Activated CD4-positive, alpha-beta memory T cell treated with anti-CD3 and anti-CD28 coated beads, Interleukin-2, amount 10 ng/mL, durations not matched to agents 7 days and 5 days (primary cell): ENCODE data around the gene LAIR1. TPM values are rescaled to one million over a fixed set of nuclear protein-coding genes. Genes with fewer than 3 reads are reported as not detected.

Source experiments
- CTCF ChIA-PET: fragments of 350-600 bp; sonication (Branson Sonifier 250); formaldehyde crosslinking; loops from one replicate; lab custom pipeline; 2021; ENCODE audit warnings: antibody characterized with exemption, inconsistent platforms; lab: Charles Lee
- POLR2A ChIA-PET: fragments of 350-600 bp; sonication (Branson Sonifier 250); formaldehyde crosslinking; loops from one replicate; lab custom pipeline; 2021; ENCODE audit warnings: antibody characterized with exemption; lab: Charles Lee
- DNase-seq: peaks from one replicate; pipeline ENCODE4 v3.0.0-alpha.2; 2020
- H3K27ac Mint-ChIP-seq: one replicate; pipeline ENCODE4 v1.8.0; 2021; ENCODE audit warnings: mild to moderate bottlenecking, mixed read lengths
- H3K27me3 Mint-ChIP-seq: one replicate; pipeline ENCODE4 v1.8.0; 2021; ENCODE audit warnings: mixed read lengths
- H3K36me3 Mint-ChIP-seq: one replicate; pipeline ENCODE4 v1.8.0; 2021; ENCODE audit warnings: low read depth, mixed read lengths
- H3K4me1 Mint-ChIP-seq: one replicate; pipeline ENCODE4 v1.8.0; 2021; ENCODE audit warnings: mixed read lengths
- H3K4me3 Mint-ChIP-seq: one replicate; pipeline ENCODE4 v1.8.0; 2021; ENCODE audit warnings: mild to moderate bottlenecking, mixed read lengths
- H3K9me3 Mint-ChIP-seq: one replicate; pipeline ENCODE4 v1.8.0; 2021; ENCODE audit warnings: mixed read lengths
- total RNA-seq, 2 experiments: library from RNA; stranded (reverse); gene quantifications; one replicate each; pipeline ENCODE4 v1.2.3, GENCODE V29; 2021

Gene LAIR1, protein sequence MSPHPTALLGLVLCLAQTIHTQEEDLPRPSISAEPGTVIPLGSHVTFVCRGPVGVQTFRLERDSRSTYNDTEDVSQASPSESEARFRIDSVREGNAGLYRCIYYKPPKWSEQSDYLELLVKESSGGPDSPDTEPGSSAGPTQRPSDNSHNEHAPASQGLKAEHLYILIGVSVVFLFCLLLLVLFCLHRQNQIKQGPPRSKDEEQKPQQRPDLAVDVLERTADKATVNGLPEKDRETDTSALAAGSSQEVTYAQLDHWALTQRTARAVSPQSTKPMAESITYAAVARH
- total RNA-seq: 10 to 100 TPM; 56.6 to 59.0 TPM

DNA sequence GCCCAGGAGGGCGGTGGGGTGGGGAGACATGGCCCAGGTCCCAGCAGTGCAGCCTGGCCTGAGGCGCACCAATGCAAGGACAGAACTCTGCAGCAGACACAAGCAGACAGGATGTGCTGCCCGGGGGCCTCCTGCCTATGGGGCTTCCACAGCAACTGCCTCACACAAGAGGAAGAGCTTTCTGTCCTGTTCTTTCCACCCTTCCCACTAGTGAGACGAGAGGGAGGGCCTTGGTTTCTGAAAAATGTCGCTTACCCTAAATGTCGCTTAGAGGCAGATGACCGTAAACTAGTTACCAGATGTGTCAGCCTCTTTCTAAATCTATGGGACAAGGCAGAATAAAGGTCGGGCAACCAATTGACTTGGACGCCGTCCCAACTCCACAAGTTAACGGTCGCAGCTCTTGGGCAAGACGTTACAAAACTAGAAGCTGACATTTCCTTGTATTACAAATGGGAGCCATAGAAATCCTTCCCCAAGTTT lies at the start of gene LAIR1:
LAIR1 (minus strand) TSS at position 157 of the 483 bp plus-strand sequence; CDS start at position 30, 127 bp downstream.
- Mint-ChIP-seq H3K27me3 (peaks cover 18% of the 10 kb centered on the region), H3K4me3 (peak within 1 kb of the TSS; percentile 87), H3K4me1 (peaks cover 72% of the 10 kb centered on the region), H3K36me3 (peaks cover 49% of the 10 kb centered on the region), H3K27ac (peak within 1 kb of the TSS; percentile 82), H3K9me3 (no peaks in the 10 kb centered on the region)
- CTCF ChIA-PET: interaction anchor here (0.8 to 1.6 kb wide), 3 partner anchors 21 to 196 kb away, joined by 3 to 11 read pairs (median 3); no protein-coding TSS in a partner anchor
- POLR2A ChIA-PET: interaction anchor here (0.6 to 4.3 kb wide), 5 partner anchors 12 to 26 kb away, joined by 3 to 38 read pairs (median 4); no protein-coding TSS in a partner anchor
- DNase-seq: peak; percentile 66

DNA sequence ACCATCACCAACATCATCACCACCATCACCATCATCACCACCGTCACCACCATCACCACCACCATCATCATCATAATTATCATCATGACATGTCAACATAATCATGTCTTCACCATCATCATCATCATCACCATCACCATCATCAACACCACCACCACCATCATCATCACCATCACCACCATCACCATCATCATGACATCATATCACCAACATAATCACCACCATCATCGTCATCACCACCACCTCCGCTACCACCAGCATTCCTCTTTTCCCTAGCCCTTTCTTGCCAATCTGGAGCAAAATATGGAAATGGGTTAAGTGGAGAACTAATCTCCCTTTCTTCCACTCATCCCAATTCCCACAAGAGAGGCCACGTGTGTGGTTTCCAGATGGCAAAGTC lies 49.4 kb upstream of the LAIR1 start:
- Mint-ChIP-seq H3K4me1 (peaks cover 19% of the 10 kb centered on the region), H3K4me3 (no peak overlapping the region), H3K27me3 (peaks cover 35% of the 10 kb centered on the region), H3K36me3 (peaks cover 13% of the 10 kb centered on the region), H3K27ac (peak overlapping the region; percentile 57), H3K9me3 (peaks cover 18% of the 10 kb centered on the region)
- DNase-seq: no peak
- POLR2A ChIA-PET: no interaction called here
- CTCF ChIA-PET: no interaction called here

DNA sequence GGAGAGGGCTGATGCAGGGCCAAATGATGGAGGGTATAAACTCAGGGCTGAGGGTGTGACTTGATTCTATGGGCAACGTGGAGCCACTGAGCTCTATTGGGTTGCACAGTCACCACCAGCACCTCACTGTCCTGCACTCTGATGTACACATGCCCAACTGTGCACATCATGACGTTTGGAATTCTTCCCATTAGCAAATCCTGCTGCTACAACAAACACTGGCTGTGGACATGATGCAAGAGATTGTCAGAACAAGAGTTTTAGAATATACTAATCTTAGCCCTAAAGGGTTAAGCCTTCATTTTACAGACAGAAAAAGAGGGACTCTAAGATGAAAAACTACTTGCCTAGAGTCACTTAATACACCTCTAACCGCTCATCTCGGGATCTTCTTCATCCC lies 48.1 kb upstream of the LAIR1 start:
- Mint-ChIP-seq H3K4me3 (no peak overlapping the region), H3K4me1 (peaks cover 13% of the 10 kb centered on the region), H3K27ac (no peak overlapping the region), H3K36me3 (peaks cover 16% of the 10 kb centered on the region), H3K27me3 (peaks cover 35% of the 10 kb centered on the region), H3K9me3 (peaks cover 25% of the 10 kb centered on the region)
- POLR2A ChIA-PET: no interaction called here
- CTCF ChIA-PET: no interaction called here
- no peak for DNase-seq

DNA sequence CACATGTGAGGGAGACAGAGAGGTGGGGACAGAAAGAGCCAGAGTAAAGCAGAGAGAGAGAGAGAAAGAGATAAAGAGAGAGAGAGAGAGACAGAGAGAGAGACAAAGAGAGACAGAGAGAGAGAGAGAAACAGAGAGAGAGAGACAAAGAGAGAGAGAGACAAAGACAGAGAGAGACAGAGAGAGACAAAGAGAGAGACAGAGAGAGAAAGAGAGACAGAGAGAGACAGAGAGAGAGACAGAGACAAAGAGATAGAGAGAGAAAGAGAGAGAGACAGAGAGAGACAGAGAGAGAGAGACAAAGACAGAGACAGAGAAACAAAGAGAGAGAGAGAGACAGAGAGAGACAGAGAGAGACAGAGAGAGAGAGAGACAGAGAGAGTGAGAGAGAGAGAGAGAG lies 46.3 kb upstream of the LAIR1 start:
- peaks cover 4% of the 10 kb centered on the region for H3K4me1 Mint-ChIP-seq
- no peak overlapping the region for H3K27ac Mint-ChIP-seq

DNA sequence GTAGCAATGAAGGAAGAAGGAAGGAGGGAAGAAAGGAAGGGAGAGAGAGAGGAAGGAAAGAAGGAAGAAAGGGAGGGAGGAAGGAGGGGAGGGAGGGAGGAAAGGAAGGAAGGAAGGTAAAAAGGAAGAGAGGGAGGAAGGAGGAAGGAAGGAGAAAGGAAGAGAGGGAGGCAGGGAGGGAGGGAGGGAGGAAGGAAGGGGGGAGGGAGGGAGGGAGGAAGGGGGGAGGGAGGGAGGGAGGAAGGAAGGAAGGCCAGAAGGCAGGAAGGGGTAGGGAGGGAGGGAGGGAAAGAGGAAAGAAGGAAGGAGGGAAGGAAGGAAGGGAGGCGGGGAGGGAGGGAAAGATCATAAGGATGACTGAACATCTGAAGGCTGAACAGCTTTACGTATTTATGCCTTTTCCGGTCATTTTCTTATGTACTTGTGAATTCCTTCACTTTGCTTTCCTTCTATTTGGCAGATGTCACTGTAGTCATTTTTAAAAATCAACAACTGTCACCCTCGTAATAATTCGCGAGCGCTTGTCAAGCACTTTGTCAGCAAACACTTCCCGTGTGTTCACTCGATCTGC lies 43.8 kb upstream of the LAIR1 start:
- ChIA-PET CTCF (no interaction called here), POLR2A (no interaction called here)
- no peak for DNase-seq
- H3K4me3 Mint-ChIP-seq: no peak overlapping the region
- peak overlapping the region; percentile 40 for H3K27ac Mint-ChIP-seq
- H3K27me3 Mint-ChIP-seq: peaks cover 8% of the 10 kb centered on the region
- H3K9me3 Mint-ChIP-seq: peaks cover 17% of the 10 kb centered on the region
- no peaks in the 10 kb centered on the region for H3K4me1 Mint-ChIP-seq
- peaks cover 11% of the 10 kb centered on the region for H3K36me3 Mint-ChIP-seq

More for the DNA sequence above, 46.3 kb upstream of the LAIR1 start:
- H3K9me3 Mint-ChIP-seq: peaks cover 27% of the 10 kb centered on the region
- DNase-seq: no peak
- H3K27me3 Mint-ChIP-seq: peaks cover 24% of the 10 kb centered on the region
- H3K4me3 Mint-ChIP-seq: no peak overlapping the region
- H3K36me3 Mint-ChIP-seq: peaks cover 16% of the 10 kb centered on the region
- CTCF ChIA-PET: no interaction called here
- POLR2A ChIA-PET: no interaction called here

DNA sequence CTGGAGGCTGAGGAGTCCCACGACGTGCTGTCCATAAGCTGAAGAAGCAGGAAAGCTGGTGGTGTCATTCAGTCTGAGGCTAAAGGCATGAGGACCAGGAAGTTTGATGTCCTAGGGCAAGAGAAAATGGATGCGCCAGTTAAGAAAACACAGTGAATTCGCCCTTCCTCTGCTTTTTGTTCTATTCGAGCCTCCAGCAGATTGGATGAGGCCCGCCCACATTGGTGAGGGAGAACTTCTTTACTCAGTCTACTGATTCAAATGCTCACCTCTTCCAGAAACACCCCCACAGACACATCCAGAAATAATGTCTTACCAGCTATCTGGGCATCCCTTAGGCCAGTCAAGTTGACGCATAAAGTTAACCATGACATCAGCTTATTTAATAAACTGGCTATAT lies 43.0 kb upstream of the LAIR1 start:
- DNase-seq: no peak
- peak overlapping the region; percentile 40 for H3K27ac Mint-ChIP-seq
- POLR2A ChIA-PET: no interaction called here
- CTCF ChIA-PET: no interaction called here
- no peak overlapping the region for H3K4me3 Mint-ChIP-seq
- peaks cover 7% of the 10 kb centered on the region for H3K27me3 Mint-ChIP-seq
- H3K4me1 Mint-ChIP-seq: no peaks in the 10 kb centered on the region
- peaks cover 15% of the 10 kb centered on the region for H3K9me3 Mint-ChIP-seq
- H3K36me3 Mint-ChIP-seq: peaks cover 9% of the 10 kb centered on the region

DNA sequence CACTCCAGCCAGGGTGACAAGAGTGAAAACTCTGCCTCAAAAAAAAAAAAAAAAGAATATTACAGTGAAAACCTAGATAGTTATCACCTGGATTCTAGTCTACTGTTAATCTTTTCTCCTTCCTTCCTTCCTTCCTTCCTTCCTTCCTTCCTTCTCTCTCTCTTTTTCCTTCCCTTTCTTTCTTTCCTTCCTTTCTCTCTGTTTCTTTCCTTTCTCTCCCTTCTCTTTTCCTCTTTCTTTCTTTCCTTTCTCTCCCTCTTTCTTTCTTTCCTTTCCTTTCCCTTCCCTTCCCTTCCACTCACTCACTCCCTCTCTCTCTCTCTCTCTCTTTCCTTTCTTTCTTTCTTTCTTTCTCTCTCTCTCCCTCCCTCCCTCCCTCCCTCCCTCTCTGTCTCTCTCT lies 40.9 kb upstream of the LAIR1 start:
- Mint-ChIP-seq H3K36me3 (peaks cover 9% of the 10 kb centered on the region), H3K4me3 (no peak overlapping the region), H3K27ac (no peak overlapping the region), H3K27me3 (peaks cover 4% of the 10 kb centered on the region), H3K4me1 (no peaks in the 10 kb centered on the region), H3K9me3 (peaks cover 15% of the 10 kb centered on the region)
- ChIA-PET POLR2A (no interaction called here), CTCF (interaction anchor here (0.6 kb wide), 1 partner anchor 75 kb away, joined by 4 read pairs; no protein-coding TSS in a partner anchor)
- no peak for DNase-seq

DNA sequence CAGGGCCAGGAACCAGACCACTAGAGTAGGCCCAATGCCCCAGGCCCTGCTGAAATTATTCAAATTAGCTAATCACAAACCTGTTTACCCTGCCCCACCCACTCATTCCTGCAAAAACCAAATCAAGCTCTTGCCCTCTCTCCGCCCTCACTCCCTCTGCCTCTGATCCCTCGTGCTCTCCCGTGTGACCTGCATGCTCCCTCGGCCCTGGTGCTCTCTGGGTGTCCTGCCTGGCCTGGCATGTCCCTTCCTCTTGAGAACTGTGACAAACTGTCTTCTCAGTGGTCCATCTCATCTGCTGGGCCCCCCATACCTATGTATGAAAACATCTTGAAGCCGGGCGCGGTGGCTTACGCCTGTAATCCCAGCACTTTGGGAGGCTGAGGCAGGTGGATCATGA lies 38.3 kb upstream of the LAIR1 start:
- DNase-seq: no peak
- H3K4me1 Mint-ChIP-seq: no peaks in the 10 kb centered on the region
- H3K27ac Mint-ChIP-seq: no peak overlapping the region
- peaks cover 6% of the 10 kb centered on the region for H3K36me3 Mint-ChIP-seq
- H3K9me3 Mint-ChIP-seq: peaks cover 8% of the 10 kb centered on the region
- no peak overlapping the region for H3K4me3 Mint-ChIP-seq
- peaks cover 4% of the 10 kb centered on the region for H3K27me3 Mint-ChIP-seq
- ChIA-PET POLR2A (no interaction called here), CTCF (interaction anchor here (0.8 kb wide), 1 partner anchor 13 kb away, joined by 3 read pairs; no protein-coding TSS in a partner anchor)

DNA sequence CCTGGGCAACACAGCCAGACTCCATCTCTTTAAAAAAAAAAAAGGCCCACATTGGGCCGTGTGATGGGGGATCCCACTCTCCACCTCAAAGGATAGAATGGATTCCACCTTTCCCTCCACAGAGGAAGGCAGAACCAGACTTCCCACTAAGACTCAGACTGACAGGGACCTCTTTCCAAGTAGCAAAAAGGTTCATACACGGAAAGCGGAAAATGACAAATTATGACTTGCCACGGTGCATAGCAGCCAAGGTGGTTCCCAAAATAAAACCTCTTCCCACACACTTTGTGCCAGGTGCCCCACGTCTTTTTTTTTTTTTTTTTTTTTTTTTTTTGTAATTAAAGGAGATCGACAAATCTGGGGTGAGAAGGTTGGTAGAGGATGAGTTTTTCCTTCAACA lies 36.2 kb upstream of the LAIR1 start:
- Mint-ChIP-seq H3K4me3 (no peak overlapping the region), H3K27ac (no peak overlapping the region), H3K9me3 (no peaks in the 10 kb centered on the region), H3K36me3 (no peaks in the 10 kb centered on the region), H3K4me1 (no peaks in the 10 kb centered on the region), H3K27me3 (peaks cover 4% of the 10 kb centered on the region)
- ChIA-PET CTCF (no interaction called here), POLR2A (no interaction called here)
- no peak for DNase-seq

DNA sequence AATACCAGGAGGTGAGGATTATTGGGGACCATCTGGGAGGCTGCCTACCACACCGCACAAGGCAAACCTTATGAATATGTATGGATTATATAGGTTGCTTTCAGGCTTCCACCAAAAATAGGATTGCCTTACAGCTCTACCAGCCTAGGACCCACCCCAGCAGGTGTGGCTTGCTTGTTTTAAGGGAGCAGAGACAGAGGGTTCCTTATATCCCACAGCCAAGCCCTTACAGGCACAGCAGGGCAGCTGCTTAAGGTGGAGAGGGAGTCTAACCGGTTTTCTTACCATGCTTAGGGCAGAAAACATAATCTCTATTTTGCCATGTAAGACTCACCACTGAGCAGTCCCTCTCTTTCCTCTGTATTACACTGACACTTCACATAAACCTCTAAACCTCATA lies 34.5 kb upstream of the LAIR1 start:
- H3K4me3 Mint-ChIP-seq: no peak overlapping the region

DNA sequence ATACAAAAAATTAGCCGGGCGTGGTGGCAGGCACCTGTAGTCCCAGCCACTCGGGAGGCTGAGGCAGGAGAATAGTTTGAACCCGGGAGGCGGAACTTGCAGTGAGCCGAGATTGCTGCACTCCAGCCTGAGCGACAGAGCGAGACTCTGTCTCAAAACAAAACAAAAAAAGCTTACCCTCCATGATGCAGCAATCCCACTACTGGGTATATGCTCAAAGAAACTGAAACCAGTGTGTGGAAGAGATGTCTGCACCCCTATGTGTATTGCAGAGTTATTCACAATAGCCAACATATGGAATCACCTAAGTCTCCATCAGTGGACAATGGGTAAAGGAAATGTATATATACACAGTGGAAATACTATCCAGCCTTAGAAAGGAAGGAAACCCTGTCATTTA lies 31.0 kb upstream of the LAIR1 start:
- Mint-ChIP-seq H3K36me3 (no peaks in the 10 kb centered on the region), H3K4me3 (no peak overlapping the region), H3K27ac (no peak overlapping the region), H3K27me3 (peaks cover 13% of the 10 kb centered on the region), H3K9me3 (no peaks in the 10 kb centered on the region), H3K4me1 (peaks cover 6% of the 10 kb centered on the region)
- DNase-seq: no peak
- POLR2A ChIA-PET: no interaction called here
- CTCF ChIA-PET: no interaction called here

More for the DNA sequence above, 34.5 kb upstream of the LAIR1 start:
- ChIA-PET CTCF (interaction anchor here (0.6 kb wide), 1 partner anchor 63 kb away, joined by 3 read pairs; no protein-coding TSS in a partner anchor), POLR2A (no interaction called here)
- Mint-ChIP-seq H3K36me3 (no peaks in the 10 kb centered on the region), H3K27me3 (peaks cover 4% of the 10 kb centered on the region), H3K9me3 (no peaks in the 10 kb centered on the region), H3K27ac (no peak overlapping the region), H3K4me1 (no peaks in the 10 kb centered on the region)
- DNase-seq: no peak

DNA sequence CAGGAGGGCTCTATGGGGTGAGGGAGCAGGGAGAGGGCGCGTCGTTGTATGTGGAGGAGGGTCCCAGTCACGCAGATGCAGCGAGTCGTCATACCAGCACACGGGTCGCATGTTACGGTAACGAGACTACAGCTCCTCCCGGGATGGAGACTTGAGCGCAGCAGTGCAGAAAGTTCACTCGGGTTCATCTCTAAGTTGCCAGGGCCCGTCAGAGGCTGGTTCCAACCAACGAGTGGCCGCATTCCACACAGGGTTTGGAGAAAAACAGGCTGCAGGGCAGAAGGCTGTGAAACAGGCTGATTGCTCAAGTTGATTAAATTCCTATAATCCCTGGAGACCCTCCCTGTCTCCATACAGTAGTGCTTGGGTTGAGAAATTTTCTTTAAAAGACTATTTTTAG lies 28.6 kb upstream of the LAIR1 start:
- no peaks in the 10 kb centered on the region for H3K36me3 Mint-ChIP-seq
- H3K27ac Mint-ChIP-seq: no peak overlapping the region
- H3K27me3 Mint-ChIP-seq: peaks cover 14% of the 10 kb centered on the region
- CTCF ChIA-PET: interaction anchor here (1.3 to 5.8 kb wide), 2 partner anchors 70 to 127 kb away, joined by 3 to 153 read pairs; no protein-coding TSS in a partner anchor
- DNase-seq: no peak
- H3K4me1 Mint-ChIP-seq: peaks cover 29% of the 10 kb centered on the region
- no peaks in the 10 kb centered on the region for H3K9me3 Mint-ChIP-seq
- POLR2A ChIA-PET: no interaction called here
- H3K4me3 Mint-ChIP-seq: no peak overlapping the region

DNA sequence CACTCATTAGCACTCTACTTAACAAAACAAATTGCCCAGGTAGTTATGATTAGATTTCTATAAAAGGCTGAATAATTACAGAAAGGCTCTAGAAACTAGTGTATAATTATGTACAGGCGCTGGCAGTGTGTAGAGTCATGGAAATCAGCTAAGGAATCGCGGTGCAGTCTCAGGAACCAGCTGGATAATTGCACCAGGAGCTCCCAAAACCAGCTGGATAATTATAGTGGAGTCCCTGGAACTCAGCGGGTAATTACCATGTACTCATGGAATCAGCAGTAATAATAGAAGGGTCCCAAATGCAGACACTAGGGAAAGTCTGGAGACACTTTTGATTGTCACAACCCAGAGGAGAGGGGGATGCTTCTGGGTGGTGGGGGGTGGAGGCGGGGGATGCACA lies 27.4 kb upstream of the LAIR1 start:
- Mint-ChIP-seq H3K9me3 (no peaks in the 10 kb centered on the region), H3K4me1 (peaks cover 38% of the 10 kb centered on the region), H3K27ac (no peak overlapping the region), H3K36me3 (no peaks in the 10 kb centered on the region), H3K27me3 (peaks cover 16% of the 10 kb centered on the region), H3K4me3 (no peak overlapping the region)
- no peak for DNase-seq
- POLR2A ChIA-PET: interaction anchor here (0.7 kb wide), 1 partner anchor 57 kb away, joined by 3 read pairs; the partner anchor contains the start of gene LENG8
- CTCF ChIA-PET: interaction anchor here (0.7 to 5.8 kb wide), 16 partner anchors 14 to 255 kb away, joined by 3 to 153 read pairs (median 4); partner anchors contain the start of genes CNOT3 and LAIR1
